GM23248 (cell line): Measurements from ENCODE around the gene CCR5.

ENCODE experiments used
- EZH2 ChIP-seq: fragments of 200-600 bp; sonication (generic); IDR thresholded peaks from 2 replicates; pipeline ENCODE4 v1.6.1; 2018; ENCODE audit warnings: antibody characterized with exemption, mild to moderate bottlenecking; ENCODE audit not compliant: insufficient read depth, poor library complexity, severe bottlenecking
- EZH2phosphoT487 ChIP-seq: fragments of 200-600 bp; sonication (generic); IDR thresholded peaks from 2 replicates; pipeline ENCODE4 v1.6.1; 2018; ENCODE audit warnings: antibody characterized with exemption, moderate library complexity, mild to moderate bottlenecking, low read depth; ENCODE audit not compliant: insufficient read depth

GRCh38 chr3:46399557-46399956 is 28.8 kb downstream of the CCR5 start:
- TF ChIP-seq EZH2 (no peak), EZH2phosphoT487 (no peak)
